ENCODE data around the gene CALN1.

DNA sequence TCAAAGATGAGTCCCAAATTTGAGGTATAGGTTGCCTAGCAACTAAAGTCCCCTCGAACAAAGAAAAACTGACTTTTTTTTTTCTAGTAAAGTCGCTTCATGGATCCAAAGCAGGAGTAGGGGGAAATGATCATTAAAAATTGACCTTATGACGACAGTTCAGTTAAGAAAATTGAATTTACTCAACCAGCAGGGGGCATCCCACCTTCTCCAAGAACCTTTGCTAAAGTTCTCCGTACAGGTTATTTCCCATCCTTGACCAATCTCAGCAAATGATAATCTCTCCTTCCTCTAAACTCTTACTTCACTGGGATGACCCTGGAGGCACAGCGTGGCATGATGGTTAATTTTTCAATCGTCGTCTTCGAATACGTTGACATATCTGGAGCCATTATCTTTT, 228.3 kb downstream of the CALN1 start:
- TF ChIP-seq, protein P1, sequence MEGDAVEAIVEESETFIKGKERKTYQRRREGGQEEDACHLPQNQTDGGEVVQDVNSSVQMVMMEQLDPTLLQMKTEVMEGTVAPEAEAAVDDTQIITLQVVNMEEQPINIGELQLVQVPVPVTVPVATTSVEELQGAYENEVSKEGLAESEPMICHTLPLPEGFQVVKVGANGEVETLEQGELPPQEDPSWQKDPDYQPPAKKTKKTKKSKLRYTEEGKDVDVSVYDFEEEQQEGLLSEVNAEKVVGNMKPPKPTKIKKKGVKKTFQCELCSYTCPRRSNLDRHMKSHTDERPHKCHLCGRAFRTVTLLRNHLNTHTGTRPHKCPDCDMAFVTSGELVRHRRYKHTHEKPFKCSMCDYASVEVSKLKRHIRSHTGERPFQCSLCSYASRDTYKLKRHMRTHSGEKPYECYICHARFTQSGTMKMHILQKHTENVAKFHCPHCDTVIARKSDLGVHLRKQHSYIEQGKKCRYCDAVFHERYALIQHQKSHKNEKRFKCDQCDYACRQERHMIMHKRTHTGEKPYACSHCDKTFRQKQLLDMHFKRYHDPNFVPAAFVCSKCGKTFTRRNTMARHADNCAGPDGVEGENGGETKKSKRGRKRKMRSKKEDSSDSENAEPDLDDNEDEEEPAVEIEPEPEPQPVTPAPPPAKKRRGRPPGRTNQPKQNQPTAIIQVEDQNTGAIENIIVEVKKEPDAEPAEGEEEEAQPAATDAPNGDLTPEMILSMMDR (IDR thresholded peaks at IDR 0.05): peak in 1 of 3 experiments; percentile 20
- TF ChIP-seq POLR2A (IDR thresholded peaks at IDR 0.05): no peak
